Measurements from ENCODE around the gene RHBDF2.

- no peak for TF ChIP-seq CTCF (IDR thresholded peaks at IDR 0.05)
- TF ChIP-seq EZH2phosphoT487 (IDR thresholded peaks at IDR 0.05), result no peak
- TF ChIP-seq EZH2 (IDR thresholded peaks at IDR 0.05), result no peak
Observed at GRCh38 chr17:76461765-76462555, 39.3 kb downstream of the RHBDF2 start.

Data from neural progenitor cell (in vitro differentiated cells).